Gastroesophageal sphincter (tissue), 4 donors: ENCODE measurements around the gene THEM5. TPM values are rescaled to one million over a fixed set of nuclear protein-coding genes. Genes with fewer than 3 reads are reported as not detected.

Source experiments
- ATAC-seq: fragments of 150-250 bp; one replicate; pipeline ENCODE4 v1.9.1; 2016; ENCODE audit warnings: mild to moderate bottlenecking, moderate library complexity
- H3K27ac ChIP-seq, 4 donors: fragments of 200-600 bp; sonication (generic) in 3 of 4; 1 replicate in 3 of 4; 2 replicates in 1 of 4; pipeline ENCODE4 v1.5.1; 2016 to 2019
- H3K27me3 ChIP-seq: fragments of 200-600 bp; sonication (generic); one replicate; pipeline ENCODE4 v1.5.1; 2019
- H3K36me3 ChIP-seq, 2 donors: fragments of 200-600 bp; sonication (generic); one replicate each; pipeline ENCODE4 v1.5.1; 2019; ENCODE audit warnings: control low read depth in 1 of 2
- H3K4me1 ChIP-seq, 3 donors: fragments of 200-600 bp; sonication (generic); 1 replicate in 2 of 3; 2 replicates in 1 of 3; pipeline ENCODE4 v1.5.1; 2016 to 2019; ENCODE audit warnings: control low read depth in 2 of 3
- H3K4me3 ChIP-seq, 2 donors: fragments of 200-600 bp; sonication (generic); one replicate each; pipeline ENCODE4 v1.5.1; 2019; ENCODE audit warnings: mild to moderate bottlenecking in 1 of 2, moderate library complexity in 1 of 2
- H3K9me3 ChIP-seq, 3 donors: fragments of 200-600 bp; sonication (generic); one replicate each; pipeline ENCODE4 v1.5.1; 2017 to 2019; ENCODE audit warnings: control low read depth in 2 of 3
- CTCF ChIP-seq, 4 experiments: fragments of 200-600 bp in 2 of 4; fragments of 450-650 bp in 2 of 4; sonication (generic) in 1 of 4; IDR thresholded peaks; one replicate each; pipeline ENCODE4 v1.5.1; 2017 to 2019; ENCODE audit warnings: antibody characterized with exemption in 4 of 4, mild to moderate bottlenecking in 2 of 4, moderate library complexity in 2 of 4
- EP300 ChIP-seq: sonication (generic); formaldehyde crosslinking; IDR thresholded peaks from one replicate; pipeline ENCODE4 v1.6.1; 2017; ENCODE audit warnings: antibody characterized with exemption, mild to moderate bottlenecking
- POLR2A ChIP-seq, 2 donors: fragments of 450-650 bp; IDR thresholded peaks; one replicate each; pipeline ENCODE4 v1.6.1; 2017; ENCODE audit warnings: antibody characterized with exemption in 2 of 2, mild to moderate bottlenecking in 2 of 2, moderate library complexity in 1 of 2
- POLR2AphosphoS5 ChIP-seq: sonication (generic); formaldehyde crosslinking; IDR thresholded peaks from one replicate; pipeline ENCODE4 v1.6.1; 2017; ENCODE audit warnings: antibody characterized with exemption
- WGBS, 2 donors: methylation state at CpG; one replicate each; pipeline ENCODE4 v1.1.5; 2018; ENCODE audit warnings: low coverage in 1 of 2; 5-methylcytosine and 5-hydroxymethylcytosine counted together
- total RNA-seq, 4 donors: library from RNA; depleted of rRNA; stranded (reverse); fragments of >200 nt; gene quantifications; one replicate each; pipeline ENCODE4 v1.1.0, GENCODE V29; 2016

THEM5 gene
- total RNA-seq, 4 donors from 2014 or later, result not detected

- Histone ChIP-seq H3K9me3 (no peaks in the 10 kb centered on the region), H3K27me3 (peaks cover 48% of the 10 kb centered on the region), H3K4me1 (peaks cover 0 to 11% (median 0%) of the 10 kb centered on the region in 3 donors), H3K36me3 (no peaks in the 10 kb centered on the region), H3K27ac (no peak overlapping the region), H3K4me3 (no peak overlapping the region)
- no peak for TF ChIP-seq EP300
- no peak for TF ChIP-seq CTCF (IDR thresholded peaks at IDR 0.05)
- TF ChIP-seq POLR2AphosphoS5, result no peak
- no peak for TF ChIP-seq POLR2A (IDR thresholded peaks at IDR 0.05)
- WGBS, 2 donors, result 73% methylated on average over 3 of the region's 8 CpGs; no CpG with 5 or more reads in 1 of the 2 donors
- ATAC-seq, result no peak
Observed at GRCh38 chr1:151846686-151847237, 6.8 kb downstream of the THEM5 start.

- Histone ChIP-seq H3K9me3 (no peaks in the 10 kb centered on the region), H3K4me3 (no peak overlapping the region), H3K36me3 (no peaks in the 10 kb centered on the region), H3K27me3 (peaks cover 43% of the 10 kb centered on the region), H3K4me1 (peaks cover 0 to 11% (median 0%) of the 10 kb centered on the region in 3 donors), H3K27ac (no peak overlapping the region)
- TF ChIP-seq POLR2A (IDR thresholded peaks at IDR 0.05) (no peak), EP300 (no peak), CTCF (IDR thresholded peaks at IDR 0.05) (no peak), POLR2AphosphoS5 (no peak)
- WGBS, 2 donors, result 65 to 67% methylated on average over 5 to 6 of the region's 6 CpGs
- no peak for ATAC-seq
Observed at GRCh38 chr1:151846062-151846568, 7.4 kb downstream of the THEM5 start.

- Histone ChIP-seq H3K4me3 (no peak overlapping the region), H3K27ac (no peak overlapping the region), H3K9me3 (no peaks in the 10 kb centered on the region), H3K27me3 (peaks cover 34% of the 10 kb centered on the region), H3K4me1 (peaks cover 0 to 25% (median 8%) of the 10 kb centered on the region in 3 donors), H3K36me3 (no peaks in the 10 kb centered on the region)
- WGBS, 2 donors, result 69 to 83% methylated on average over 1 to 2 of the region's 2 CpGs
- TF ChIP-seq POLR2AphosphoS5 (no peak), POLR2A (IDR thresholded peaks at IDR 0.05) (no peak), EP300 (no peak), CTCF (IDR thresholded peaks at IDR 0.05) (no peak)
- no peak for ATAC-seq
Observed at GRCh38 chr1:151843398-151843797, 10.1 kb downstream of the THEM5 start.

- Histone ChIP-seq H3K27ac (no peak overlapping the region), H3K36me3 (no peaks in the 10 kb centered on the region), H3K27me3 (peaks cover 39% of the 10 kb centered on the region), H3K9me3 (no peaks in the 10 kb centered on the region), H3K4me3 (no peak overlapping the region), H3K4me1 (peaks cover 0 to 37% (median 9%) of the 10 kb centered on the region in 3 donors)
- no peak for ATAC-seq
- TF ChIP-seq EP300 (no peak), CTCF (IDR thresholded peaks at IDR 0.05) (no peak), POLR2A (IDR thresholded peaks at IDR 0.05) (no peak), POLR2AphosphoS5 (no peak)
- WGBS, 2 donors, result 100% methylated on average over 2 of the region's 2 CpGs
Observed at GRCh38 chr1:151841141-151841540, 12.4 kb downstream of the THEM5 start.

GRCh38 chr1:151840421-151840820 is 13.1 kb downstream of the THEM5 start:
- no peak overlapping the region for H3K27ac ChIP-seq
- no peak overlapping the region for H3K4me3 ChIP-seq
- peaks cover 0 to 37% (median 9%) of the 10 kb centered on the region in 3 donors for H3K4me1 ChIP-seq
- ATAC-seq, result no peak
- H3K27me3 ChIP-seq, result peaks cover 40% of the 10 kb centered on the region
- no peaks in the 10 kb centered on the region for H3K9me3 ChIP-seq
- H3K36me3 ChIP-seq, result no peaks in the 10 kb centered on the region
- no peak for TF ChIP-seq CTCF (IDR thresholded peaks at IDR 0.05)
- no peak for TF ChIP-seq EP300
- TF ChIP-seq POLR2AphosphoS5, result no peak
- TF ChIP-seq POLR2A (IDR thresholded peaks at IDR 0.05), result no peak
